Measurements from ENCODE around the gene STARD10.

STARD10 gene

GRCh38 chr11:72722050-72722748 is 71.6 kb downstream of the STARD10 start:
- no peak for DNase-seq

GRCh38 chr11:72721689-72722049 is 72.2 kb downstream of the STARD10 start:
- no peak for DNase-seq

DNA sequence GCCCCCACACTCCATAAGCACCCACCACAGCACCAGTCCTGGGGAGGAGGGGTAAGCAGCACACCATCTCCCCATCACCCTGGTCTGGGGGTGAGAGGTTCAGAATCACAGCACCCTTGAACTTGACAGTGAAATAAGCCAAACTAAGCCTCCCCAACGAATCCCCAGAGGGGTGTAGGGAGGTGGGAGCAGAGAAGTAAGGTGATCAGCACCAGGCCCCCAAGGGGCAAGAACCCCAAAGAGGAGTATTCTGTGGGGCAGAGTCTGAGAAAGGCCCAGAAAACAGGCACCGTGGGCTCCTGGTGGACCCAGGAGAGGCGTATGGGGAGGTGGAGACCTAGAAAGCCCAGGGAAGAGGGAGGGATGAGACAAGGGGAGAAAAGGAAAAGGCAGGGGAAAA is 72.6 kb downstream of the STARD10 start:
- no peak for DNase-seq

DNA sequence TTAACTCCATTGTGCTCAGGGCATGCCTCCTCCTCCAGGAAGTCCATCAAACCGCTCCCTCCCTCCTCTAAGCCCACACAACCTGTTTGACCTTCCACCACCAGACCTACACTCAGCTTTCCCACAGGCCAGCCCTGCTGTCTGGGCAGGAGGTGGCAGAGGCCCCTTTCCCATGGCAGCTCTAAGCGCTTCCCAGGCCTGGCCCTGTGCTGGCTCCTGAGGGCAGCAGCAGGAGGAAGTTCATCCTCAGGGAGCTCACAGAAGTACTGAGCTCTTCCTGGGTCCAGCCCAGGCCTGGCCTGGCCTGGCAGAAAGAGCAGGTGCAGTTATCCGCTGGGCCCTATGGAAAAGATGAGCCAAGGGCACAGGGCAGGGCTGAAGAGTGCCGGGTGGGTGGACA is 73.1 kb downstream of the STARD10 start:
- DNase-seq: no peak

DNA sequence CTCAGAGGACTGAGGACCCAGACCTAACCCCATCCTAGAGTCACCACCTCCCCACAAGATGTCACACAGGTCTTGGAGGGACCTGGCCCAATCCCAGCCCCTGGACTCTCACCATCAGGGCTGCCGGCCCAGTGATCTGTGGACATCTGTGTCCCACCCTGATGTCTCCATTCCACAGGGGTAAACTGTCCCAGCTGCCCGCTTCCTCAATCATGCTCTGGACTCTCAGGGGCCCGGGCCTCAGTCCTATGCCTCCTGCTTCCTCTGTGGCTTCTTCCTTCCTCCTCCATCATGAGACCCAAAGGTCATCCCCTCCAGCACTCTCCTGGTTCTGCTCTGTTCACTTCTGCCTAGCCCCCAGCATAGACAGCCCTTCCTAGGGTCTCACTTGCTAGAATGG is 73.8 kb downstream of the STARD10 start:
- DNase-seq: no peak

DNA sequence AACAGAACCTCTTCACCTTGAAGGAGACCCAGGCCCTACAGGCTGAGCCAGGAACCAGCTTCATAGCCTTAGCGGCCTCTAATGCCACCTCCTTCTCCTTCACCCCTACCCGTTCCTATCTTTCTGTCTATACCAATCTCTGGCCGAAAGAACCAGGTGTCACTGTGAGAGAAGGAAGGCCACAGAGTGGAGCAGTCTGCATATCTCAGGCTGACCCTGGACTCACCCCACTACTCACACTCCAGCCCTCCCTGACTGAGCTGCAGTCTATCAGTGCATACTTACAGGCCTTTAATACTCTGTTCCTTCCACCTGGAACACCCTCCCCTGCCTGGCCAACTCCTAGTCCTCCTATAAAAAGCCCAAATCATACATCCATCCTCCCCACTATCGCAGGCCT is 74.3 kb downstream of the STARD10 start:
- DNase-seq: no peak

GRCh38 chr11:72719144-72719543 is 74.7 kb downstream of the STARD10 start:
- DNase-seq: no peak

DNA sequence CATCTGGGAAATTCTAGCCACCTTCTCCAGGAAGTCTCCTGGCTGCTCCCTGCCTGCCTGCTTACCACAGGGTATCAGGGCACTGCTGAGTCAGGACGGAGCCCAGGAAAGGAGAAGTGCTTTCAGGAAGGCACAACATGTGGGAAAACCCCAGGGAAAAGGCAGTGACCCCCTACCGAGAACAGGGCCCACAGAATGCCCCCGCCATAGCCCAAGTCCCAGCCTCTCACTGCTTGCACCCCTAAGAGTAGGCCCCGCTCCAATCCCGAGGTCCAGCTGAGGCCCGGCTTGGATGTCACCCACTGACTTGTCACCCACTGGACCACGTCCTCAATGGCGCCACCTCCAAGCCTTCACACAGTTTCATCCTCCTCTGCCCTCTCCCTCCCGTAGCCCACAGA is 75.7 kb downstream of the STARD10 start:
- DNase-seq: no peak

DNA sequence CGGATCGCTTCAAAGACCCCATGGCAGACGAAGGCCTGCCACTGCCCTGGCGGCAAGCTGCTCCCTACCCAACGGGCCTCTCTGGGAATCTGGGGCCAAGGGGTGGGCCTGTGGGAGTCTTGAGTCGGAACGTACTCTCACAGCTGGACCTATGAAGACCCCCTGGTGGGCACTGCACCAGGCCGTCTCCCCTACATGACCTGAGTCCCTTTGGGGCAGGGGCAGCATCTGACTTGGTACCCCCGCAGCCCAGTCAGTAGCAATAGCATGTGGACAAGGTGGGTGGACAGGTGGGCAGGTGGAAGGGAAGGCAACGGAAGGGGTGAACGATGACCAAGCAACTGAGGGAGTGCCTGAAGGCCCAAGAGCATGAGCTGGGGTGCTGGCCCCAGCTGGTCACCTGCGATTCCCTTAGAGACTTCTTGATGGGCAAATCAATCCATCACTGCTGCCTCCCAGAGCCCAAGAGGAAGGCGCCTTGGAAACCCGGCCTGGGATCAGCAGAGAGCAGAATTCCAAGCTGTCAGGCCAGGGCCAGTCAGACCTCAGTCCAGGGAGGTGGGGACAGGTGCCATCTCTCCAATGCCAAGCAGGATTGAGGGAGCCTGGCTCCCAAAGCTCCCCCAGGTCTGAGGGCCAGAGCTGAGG is 76.9 kb downstream of the STARD10 start:
- DNase-seq: no peak

DNA sequence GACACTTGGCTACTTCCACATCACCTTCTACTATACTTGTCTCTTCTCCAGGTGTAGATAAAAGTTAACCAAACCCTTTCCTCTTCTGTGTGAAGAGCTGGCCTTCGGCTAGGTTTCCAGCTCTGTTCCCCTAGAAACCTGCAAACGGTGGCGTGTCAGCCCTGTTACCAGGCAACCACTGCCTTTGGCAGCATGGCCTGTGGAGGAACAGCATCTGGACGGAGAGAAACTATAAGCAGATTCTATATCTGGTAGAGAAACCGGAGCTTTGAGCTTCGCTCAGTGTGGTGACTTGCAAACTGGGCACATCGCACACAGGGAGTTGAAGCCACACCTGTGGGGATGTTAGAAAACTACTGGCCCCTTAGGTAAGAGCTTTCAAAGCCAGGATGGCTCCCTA is 77.6 kb downstream of the STARD10 start:
- no peak for DNase-seq

- no peak for DNase-seq
Measured at GRCh38 chr11:72712841-72713240, 81.0 kb downstream of the STARD10 start.

- DNase-seq: no peak
Measured at GRCh38 chr11:72712168-72712751, 81.6 kb downstream of the STARD10 start.

DNA sequence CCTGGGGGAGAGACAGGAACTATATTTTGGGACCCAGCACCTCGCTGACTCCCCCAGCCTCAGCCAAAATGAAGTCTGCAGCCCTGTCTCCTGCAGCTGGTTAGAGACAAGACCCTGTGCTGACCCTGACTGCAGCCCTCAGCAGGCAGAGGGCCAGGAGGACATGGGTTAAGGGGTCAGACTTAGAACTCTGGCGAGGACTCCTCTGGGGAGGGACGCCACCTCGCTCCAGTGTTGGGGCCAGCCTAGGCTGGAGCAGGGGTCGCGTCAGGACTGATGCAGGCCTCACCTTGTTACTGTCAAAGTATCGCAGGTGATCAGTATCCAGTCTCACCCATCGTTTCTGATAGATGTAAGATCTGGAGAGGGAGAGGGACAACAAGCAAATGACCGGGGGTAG is 82.7 kb downstream of the STARD10 start:
- no peak for DNase-seq

DNA sequence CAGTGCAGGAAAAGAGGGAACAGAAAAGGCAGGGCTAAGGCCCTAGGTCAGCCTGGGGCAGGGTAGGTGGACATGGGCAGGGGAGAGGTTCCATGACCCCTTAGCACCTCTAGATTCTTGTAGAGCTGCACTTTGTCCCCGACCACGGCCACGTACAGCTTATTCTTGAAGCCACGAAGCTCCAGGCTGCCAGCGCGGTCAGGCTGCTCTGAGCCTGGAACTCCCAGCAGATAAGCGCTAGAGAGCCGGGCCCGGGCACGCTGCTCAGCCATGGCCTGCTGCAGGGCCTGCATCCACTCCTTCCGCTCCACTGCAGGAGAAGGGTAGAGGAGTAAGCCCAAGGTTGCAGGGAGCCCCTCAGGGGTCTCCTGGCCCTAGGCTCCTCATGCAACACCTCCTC is 83.6 kb downstream of the STARD10 start:
- DNase-seq: no peak

- no peak for DNase-seq
Measured at GRCh38 chr11:72709478-72710238, 84.2 kb downstream of the STARD10 start.

- no peak for DNase-seq
Measured at GRCh38 chr11:72707032-72707431, 86.8 kb downstream of the STARD10 start.

GRCh38 chr11:72706579-72706978 is 87.3 kb downstream of the STARD10 start:
- DNase-seq: no peak

- no peak for DNase-seq
Measured at GRCh38 chr11:72705442-72706365, 88.1 kb downstream of the STARD10 start.

DNA sequence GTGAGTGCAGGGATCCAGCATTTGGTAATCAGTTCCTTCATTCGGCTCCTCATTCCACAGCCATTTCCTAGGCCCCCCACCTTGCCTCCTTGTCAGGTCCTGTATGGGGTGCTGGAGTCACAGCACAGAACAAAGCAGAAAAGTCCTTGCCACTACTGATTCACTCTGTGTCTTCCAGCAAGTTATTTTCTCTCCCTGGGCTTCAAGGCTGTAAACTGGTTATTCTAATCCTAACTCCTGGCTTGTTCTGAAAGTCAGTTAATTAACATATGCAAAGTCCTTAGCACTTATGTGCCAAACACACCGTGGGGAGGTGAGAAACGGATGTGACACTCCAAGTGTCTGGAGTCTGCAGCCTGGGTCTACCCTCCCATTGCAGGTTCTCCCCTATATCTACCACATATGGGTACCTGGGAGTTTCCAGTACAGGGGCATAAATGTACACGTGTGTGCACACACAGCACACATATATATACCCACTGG is 89.0 kb downstream of the STARD10 start:
- DNase-seq: no peak
